BLaER1 treated with 17β-estradiol and CSF1 and Interleukin-3, amounts not matched to agents 10 nM and 100 nM (cell line): ENCODE data around the gene HDAC1.

Experiments
- H3K27ac ChIP-seq, 11 experiments: shearing (Covaris generic); formaldehyde crosslinking; 2 replicates each; pipeline ENCODE4 v1.8.1; 2022
- H3K27me3 ChIP-seq, 11 experiments: shearing (Covaris generic); formaldehyde crosslinking; 2 replicates each; pipeline ENCODE4 v1.8.1; 2022
- H3K36me3 ChIP-seq, 11 experiments: shearing (Covaris generic); formaldehyde crosslinking; 2 replicates each; pipeline ENCODE4 v1.8.1; 2022
- H3K4me1 ChIP-seq, 10 experiments: shearing (Covaris generic); formaldehyde crosslinking; 2 replicates each; pipeline ENCODE4 v1.8.1; 2022
- H3K4me2 ChIP-seq, 11 experiments: shearing (Covaris generic); formaldehyde crosslinking; 2 replicates each; pipeline ENCODE4 v1.8.1; 2022
- H3K4me3 ChIP-seq, 10 experiments: shearing (Covaris generic); formaldehyde crosslinking; 2 replicates each; pipeline ENCODE4 v1.8.1; 2022
- H3K9ac ChIP-seq, 11 experiments: shearing (Covaris generic); formaldehyde crosslinking; 2 replicates each; pipeline ENCODE4 v1.8.1; 2022
- H3K9me3 ChIP-seq, 11 experiments: shearing (Covaris generic); formaldehyde crosslinking; replicated peaks in 1 of 11; 2 replicates each; pipeline ENCODE4 v1.8.1; 2022
- H4K20me1 ChIP-seq, 11 experiments: shearing (Covaris generic); formaldehyde crosslinking; 2 replicates each; pipeline ENCODE4 v1.8.1; 2022
- Cebpa-rat ChIP-seq, 11 experiments: shearing (Covaris generic); IDR thresholded peaks; 2 replicates each; pipeline ENCODE4 v1.8.1; 2022

The HDAC1 gene

DNA sequence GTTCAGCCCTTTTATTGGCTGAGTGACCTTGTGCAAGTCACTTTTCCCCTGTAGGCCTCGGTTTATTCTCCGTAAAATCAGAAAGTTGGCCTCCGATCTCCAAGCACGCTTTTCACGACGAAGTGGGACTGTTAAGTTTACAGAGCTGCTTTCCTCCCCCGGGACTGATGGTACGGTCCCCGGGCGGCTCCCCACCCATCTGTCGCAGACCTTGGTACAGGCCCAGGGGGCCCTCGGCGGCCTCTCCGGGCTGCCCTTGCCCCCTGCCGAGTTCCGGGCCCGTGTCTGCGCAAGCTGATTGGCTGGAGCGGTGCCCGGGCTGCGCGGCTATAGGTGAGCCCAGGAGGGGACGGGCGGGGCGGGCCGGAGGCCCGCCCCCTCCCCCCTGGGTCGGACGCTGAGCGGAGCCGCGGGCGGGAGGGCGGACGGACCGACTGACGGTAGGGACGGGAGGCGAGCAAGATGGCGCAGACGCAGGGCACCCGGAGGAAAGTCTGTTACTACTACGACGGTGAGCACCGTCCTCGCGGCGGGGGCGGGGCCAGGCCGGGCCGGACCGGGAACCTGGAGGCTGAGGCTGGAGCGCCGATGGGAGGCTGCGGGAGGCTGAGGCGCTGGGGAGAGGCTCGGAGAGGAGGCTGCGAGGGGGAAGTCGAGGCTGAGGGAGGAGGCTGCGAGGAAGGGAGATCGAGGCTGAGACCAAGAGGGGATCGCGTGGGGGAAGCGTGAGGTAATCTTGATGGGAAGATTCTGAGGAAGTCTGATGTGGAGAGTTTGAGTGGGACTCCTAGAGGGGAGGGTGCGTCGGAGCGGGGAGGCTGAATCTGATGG, at the start of gene HDAC1:
Gene HDAC1, plus strand, starts transcription at position 376 of the 831 bp plus-strand sequence. Its CDS starts 87 bp downstream, at position 463.
- Histone ChIP-seq H3K4me2 (peak within 1 kb of the TSS; percentile 90 to 99 (median 94)), H4K20me1 (peaks cover 0 to 34% (median 21%) of the 10 kb centered on the region in 11 experiments; a peak in 16 of 22 replicates), H3K9ac (peak within 1 kb of the TSS; percentile 82 to 92 (median 88)), H3K27ac (peak within 1 kb of the TSS; percentile 67 to 91 (median 89); a peak in 21 of 22 replicates), H3K36me3 (peaks cover 14 to 30% (median 24%) of the 10 kb centered on the region in 11 experiments; a peak in 20 of 22 replicates), H3K4me3 (peak within 1 kb of the TSS; percentile 74 to 96 (median 90)), H3K4me1 (peaks cover 40 to 54% (median 46%) of the 10 kb centered on the region in 10 experiments), H3K9me3 (peaks cover 0 to 4% (median 0%) of the 10 kb centered on the region in 11 experiments; a peak in 2 of 22 replicates), H3K27me3 (no peaks in the 10 kb centered on the region)
- TF ChIP-seq Cebpa-rat (IDR thresholded peaks at IDR 0.05) = no peak

DNA sequence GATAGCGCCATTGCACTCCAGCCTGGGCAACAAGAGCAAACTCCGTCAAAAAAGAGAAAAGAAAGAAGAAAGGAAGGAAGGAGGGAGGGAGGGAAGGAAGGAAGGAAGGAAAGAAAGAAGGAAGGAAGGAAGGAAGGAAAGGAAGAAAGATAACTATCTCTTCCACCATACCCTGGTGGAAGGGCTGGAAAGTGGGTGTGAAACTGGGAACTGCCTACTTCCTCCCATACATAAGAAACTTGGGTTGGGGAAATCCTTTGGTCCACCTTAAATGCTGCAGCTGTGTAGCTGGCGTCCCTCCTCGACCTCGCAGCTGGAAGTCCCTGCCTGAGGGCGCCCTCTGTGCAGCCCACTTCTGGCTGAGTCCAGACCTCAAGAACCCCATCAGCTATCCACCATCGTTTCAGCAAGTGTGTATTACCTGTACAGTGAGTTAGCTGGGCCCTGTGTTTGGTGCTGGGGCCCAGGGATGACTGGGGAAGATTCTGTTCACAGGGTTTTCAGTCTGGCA, 49.5 kb upstream of the HDAC1 start:
- Histone ChIP-seq H3K9ac (no peak overlapping the region), H3K4me1 (peaks cover 31 to 66% (median 57%) of the 10 kb centered on the region in 10 experiments), H3K36me3 (no peaks in the 10 kb centered on the region), H4K20me1 (peaks cover 0 to 4% (median 0%) of the 10 kb centered on the region in 11 experiments; a peak in 1 of 22 replicates), H3K27me3 (no peaks in the 10 kb centered on the region; a peak in 1 of 22 replicates), H3K4me3 (no peak overlapping the region), H3K27ac (peak overlapping the region in 1 of 11 experiments; percentile 12; a peak in 2 of 22 replicates), H3K9me3 (no peaks in the 10 kb centered on the region), H3K4me2 (peak overlapping the region; percentile 80 to 100 (median 99))
- TF ChIP-seq Cebpa-rat (IDR thresholded peaks at IDR 0.05) = no peak

DNA sequence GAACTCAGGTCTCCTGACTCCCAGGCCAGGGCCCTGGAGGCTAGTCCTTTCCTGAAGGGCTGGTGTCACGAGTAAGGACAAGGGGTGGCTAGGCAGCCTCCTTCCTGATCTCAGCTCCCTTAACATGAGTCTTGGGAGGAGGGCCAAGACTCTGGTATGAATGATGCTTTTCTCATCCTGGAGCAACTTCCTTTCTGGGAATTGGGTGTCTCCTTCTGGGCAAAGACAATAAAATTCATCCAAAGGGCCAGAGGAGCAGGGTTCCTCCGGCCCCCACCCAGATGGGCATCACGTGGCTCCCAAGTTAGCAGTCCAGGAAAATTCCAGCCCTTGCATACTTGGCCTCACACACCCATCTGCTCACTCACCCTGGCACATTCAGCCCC, 45.0 kb upstream of the HDAC1 start, which contains the start of gene FAM167B:
Gene FAM167B, plus strand, starts transcription at position 335 of the 386 bp plus-strand sequence. CDS start 200 bp downstream, outside the sequence.
- H3K36me3 ChIP-seq = no peaks in the 10 kb centered on the region
- H3K9ac ChIP-seq = peak within 1 kb of the TSS in 3 of 11 experiments; percentile 1 to 80 (median 13); a peak in 4 of 22 replicates
- no peak for TF ChIP-seq Cebpa-rat (IDR thresholded peaks at IDR 0.05)
- no peak within 1 kb of the TSS for H3K4me3 ChIP-seq
- peak within 1 kb of the TSS in 4 of 11 experiments; percentile 69 to 89 (median 79); a peak in 7 of 22 replicates for H3K27ac ChIP-seq
- H3K4me1 ChIP-seq = peaks cover 60 to 81% (median 77%) of the 10 kb centered on the region in 10 experiments
- H3K4me2 ChIP-seq = peak within 1 kb of the TSS; percentile 80 to 98 (median 94)
- peaks cover 0 to 6% (median 0%) of the 10 kb centered on the region in 11 experiments; a peak in 1 of 22 replicates for H3K27me3 ChIP-seq
- no peaks in the 10 kb centered on the region for H3K9me3 ChIP-seq
- H4K20me1 ChIP-seq = peaks cover 0 to 16% (median 0%) of the 10 kb centered on the region in 11 experiments; a peak in 1 of 22 replicates

DNA sequence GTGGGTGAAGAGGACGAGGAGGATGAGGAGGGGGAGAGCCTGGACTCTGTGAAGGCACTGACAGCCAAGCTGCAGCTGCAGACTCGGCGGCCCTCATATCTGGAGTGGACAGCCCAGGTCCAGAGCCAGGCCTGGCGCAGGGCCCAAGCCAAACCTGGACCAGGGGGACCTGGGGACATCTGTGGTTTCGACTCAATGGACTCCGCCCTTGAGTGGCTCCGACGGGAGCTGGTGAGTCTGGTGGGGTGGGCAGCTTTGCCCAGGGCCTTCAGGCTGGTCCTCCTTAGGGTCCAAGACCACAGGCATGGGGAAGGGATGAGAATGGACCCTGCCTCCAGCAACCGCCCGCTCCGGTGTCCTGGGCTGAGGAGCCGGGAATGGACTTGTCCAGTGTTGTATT, 44.4 kb upstream of the HDAC1 start:
- no peak for TF ChIP-seq Cebpa-rat (IDR thresholded peaks at IDR 0.05)
- H3K4me2 ChIP-seq = peak overlapping the region; percentile 36 to 98 (median 94); a peak in 19 of 22 replicates
- H3K9ac ChIP-seq = no peak overlapping the region
- H3K27ac ChIP-seq = peak overlapping the region in 2 of 11 experiments; percentile 79 to 89; a peak in 4 of 22 replicates
- no peaks in the 10 kb centered on the region for H3K9me3 ChIP-seq
- H3K36me3 ChIP-seq = no peaks in the 10 kb centered on the region
- no peak overlapping the region for H3K4me3 ChIP-seq
- H3K27me3 ChIP-seq = peaks cover 0 to 6% (median 0%) of the 10 kb centered on the region in 11 experiments; a peak in 1 of 22 replicates
- peaks cover 60 to 81% (median 77%) of the 10 kb centered on the region in 10 experiments for H3K4me1 ChIP-seq
- peaks cover 0 to 16% (median 0%) of the 10 kb centered on the region in 11 experiments; a peak in 1 of 22 replicates for H4K20me1 ChIP-seq

DNA sequence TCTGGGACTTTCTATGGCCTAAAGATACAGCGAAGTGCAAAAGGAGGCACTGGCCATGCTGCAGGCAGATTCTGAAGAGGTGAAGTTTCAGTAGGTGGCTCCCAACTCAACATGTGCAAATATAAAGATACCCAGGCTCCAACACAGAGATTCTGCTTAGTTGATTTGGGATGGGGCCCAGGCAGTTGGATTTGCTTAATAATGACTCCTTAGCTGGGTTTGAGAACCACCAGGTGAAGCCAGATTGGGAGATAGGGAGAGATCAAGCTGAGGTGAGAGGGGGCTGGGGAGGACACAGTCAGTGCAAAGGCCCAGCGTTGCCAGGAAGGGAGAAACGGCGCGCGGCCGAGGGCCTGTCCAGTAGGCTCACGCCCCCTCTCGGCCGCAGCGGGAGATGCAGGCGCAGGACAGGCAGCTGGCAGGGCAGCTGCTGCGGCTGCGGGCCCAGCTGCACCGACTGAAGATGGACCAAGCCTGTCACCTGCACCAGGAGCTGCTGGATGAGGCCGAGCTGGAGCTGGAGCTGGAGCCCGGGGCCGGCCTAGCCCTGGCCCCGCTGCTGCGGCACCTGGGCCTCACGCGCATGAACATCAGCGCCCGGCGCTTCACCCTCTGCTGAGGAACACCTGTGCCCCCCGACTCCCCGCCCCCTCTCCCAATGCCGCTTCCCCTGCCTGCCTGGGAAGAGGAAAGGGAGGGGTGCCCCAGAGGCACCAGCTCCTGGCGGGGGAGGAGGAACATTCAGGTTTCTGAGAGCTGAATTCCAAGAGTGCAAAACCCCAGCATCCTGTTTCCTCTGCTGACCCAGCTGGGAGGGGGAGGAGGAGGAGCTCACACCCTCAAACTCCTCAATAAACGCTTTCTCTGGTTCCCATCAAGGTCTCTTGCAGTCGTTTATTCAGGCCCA, 43.6 kb upstream of the HDAC1 start:
- H3K27me3 ChIP-seq = peaks cover 0 to 6% (median 0%) of the 10 kb centered on the region in 11 experiments; a peak in 1 of 22 replicates
- no peak for TF ChIP-seq Cebpa-rat (IDR thresholded peaks at IDR 0.05)
- peak overlapping the region in 4 of 10 experiments; percentile 7 to 41 (median 24); a peak in 7 of 20 replicates for H3K4me3 ChIP-seq
- H4K20me1 ChIP-seq = peaks cover 0 to 16% (median 0%) of the 10 kb centered on the region in 11 experiments; a peak in 1 of 22 replicates
- H3K27ac ChIP-seq = peak overlapping the region in 7 of 11 experiments; percentile 42 to 89 (median 79); a peak in 14 of 22 replicates
- peak overlapping the region; percentile 80 to 98 (median 94) for H3K4me2 ChIP-seq
- no peaks in the 10 kb centered on the region for H3K36me3 ChIP-seq
- H3K9ac ChIP-seq = peak overlapping the region in 8 of 11 experiments; percentile 6 to 80 (median 52); a peak in 11 of 22 replicates
- H3K4me1 ChIP-seq = peaks cover 63 to 81% (median 79%) of the 10 kb centered on the region in 10 experiments
- no peaks in the 10 kb centered on the region for H3K9me3 ChIP-seq

DNA sequence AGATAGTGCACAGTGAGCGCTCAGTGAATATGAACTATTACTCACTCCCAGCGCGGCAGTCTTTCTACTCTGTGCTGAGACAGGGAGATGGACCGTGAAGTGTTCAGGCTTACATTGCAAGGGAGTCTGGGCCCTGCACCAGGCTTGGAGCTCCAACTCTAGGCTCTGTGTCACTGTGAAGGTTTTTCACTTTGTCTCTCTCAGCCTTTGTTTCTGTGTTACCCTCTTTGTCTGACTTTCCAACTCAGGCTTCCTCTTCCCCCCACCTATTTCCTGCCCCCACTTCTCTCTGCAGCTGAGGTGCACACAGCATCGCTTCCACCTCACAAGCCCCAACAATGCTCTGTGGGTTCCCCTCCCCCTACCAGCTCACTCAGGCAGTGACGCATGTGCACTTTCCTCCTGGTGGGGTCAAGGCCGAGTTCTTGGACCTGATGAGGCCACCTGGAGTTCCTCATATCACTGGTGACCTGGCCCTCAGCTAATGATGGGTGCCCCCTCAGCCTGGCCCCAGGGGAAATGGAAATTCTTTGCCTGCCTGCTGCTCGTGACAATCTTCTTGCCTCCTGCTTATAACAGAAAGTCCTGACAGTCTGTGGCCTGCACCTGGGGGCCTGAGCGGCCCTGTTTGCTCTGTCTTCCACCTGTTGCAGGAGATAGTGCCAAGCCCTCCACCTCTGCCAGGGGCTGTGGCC, 41.9 kb upstream of the HDAC1 start:
- H3K4me1 ChIP-seq = peaks cover 75 to 98% (median 96%) of the 10 kb centered on the region in 10 experiments
- H3K27ac ChIP-seq = peak overlapping the region in 8 of 11 experiments; percentile 58 to 89 (median 79); a peak in 16 of 22 replicates
- peak overlapping the region in 5 of 10 experiments; percentile 14 to 44 (median 25); a peak in 4 of 20 replicates for H3K4me3 ChIP-seq
- no peaks in the 10 kb centered on the region for H3K36me3 ChIP-seq
- H3K4me2 ChIP-seq = peak overlapping the region; percentile 80 to 98 (median 94)
- H3K9ac ChIP-seq = peak overlapping the region in 8 of 11 experiments; percentile 40 to 80 (median 65); a peak in 16 of 22 replicates
- TF ChIP-seq Cebpa-rat (IDR thresholded peaks at IDR 0.05) = no peak
- H4K20me1 ChIP-seq = peaks cover 0 to 16% (median 0%) of the 10 kb centered on the region in 11 experiments; a peak in 1 of 22 replicates
- no peaks in the 10 kb centered on the region for H3K9me3 ChIP-seq
- peaks cover 0 to 6% (median 0%) of the 10 kb centered on the region in 11 experiments; a peak in 1 of 22 replicates for H3K27me3 ChIP-seq
